Endothelial cell of umbilical vein (primary cell): ENCODE measurements around the gene ALDH4A1.

Experiments used
- EZH2 ChIP-seq: IDR thresholded peaks from 2 replicates; pipeline ENCODE4 v1.6.1; 2012; ENCODE audit warnings: borderline replicate concordance, low read depth, mild to moderate bottlenecking, moderate library complexity, low read length, inconsistent platforms; ENCODE audit not compliant: severe bottlenecking
- GATA2 ChIP-seq: IDR thresholded peaks from 2 replicates; pipeline ENCODE4 v1.7.0; 2011; ENCODE audit warnings: low read depth, mild to moderate bottlenecking, moderate library complexity, mixed read lengths, low read length; ENCODE audit not compliant: insufficient read length, insufficient read depth
- MYC ChIP-seq: IDR thresholded peaks from one replicate; pipeline ENCODE4 v1.6.1; 2011; ENCODE audit warnings: mild to moderate bottlenecking, low read depth, low read length
- POLR2A ChIP-seq: IDR thresholded peaks from 2 replicates; pipeline ENCODE4 v1.6.1; 2012; ENCODE audit warnings: low read depth, mild to moderate bottlenecking, control low read depth, low read length
- POLR2AphosphoS5 ChIP-seq: IDR thresholded peaks from 2 replicates; pipeline ENCODE4 v1.6.1; 2012; ENCODE audit warnings: low read depth, mild to moderate bottlenecking, control low read depth, low read length, moderate library complexity; ENCODE audit not compliant: insufficient read depth
- TF ChIP-seq, protein P1 (sequence below), 2 donors: IDR thresholded peaks; 1 replicate in 1 of 2; 2 replicates in 1 of 2; pipeline ENCODE4 v1.5.1; 2011; ENCODE audit warnings: low read length in 2 of 2, mild to moderate bottlenecking in 2 of 2, moderate library complexity in 2 of 2, control low read depth in 1 of 2, inconsistent platforms in 1 of 2, low read depth in 1 of 2; ENCODE audit not compliant: insufficient read depth in 1 of 2; ENCODE audit errors: extremely low read depth in 1 of 2
- TF ChIP-seq, protein P2 (sequence below): IDR thresholded peaks from 2 replicates; pipeline ENCODE4 v1.6.1; 2011; ENCODE audit not compliant: insufficient read depth, insufficient read length

DNA sequence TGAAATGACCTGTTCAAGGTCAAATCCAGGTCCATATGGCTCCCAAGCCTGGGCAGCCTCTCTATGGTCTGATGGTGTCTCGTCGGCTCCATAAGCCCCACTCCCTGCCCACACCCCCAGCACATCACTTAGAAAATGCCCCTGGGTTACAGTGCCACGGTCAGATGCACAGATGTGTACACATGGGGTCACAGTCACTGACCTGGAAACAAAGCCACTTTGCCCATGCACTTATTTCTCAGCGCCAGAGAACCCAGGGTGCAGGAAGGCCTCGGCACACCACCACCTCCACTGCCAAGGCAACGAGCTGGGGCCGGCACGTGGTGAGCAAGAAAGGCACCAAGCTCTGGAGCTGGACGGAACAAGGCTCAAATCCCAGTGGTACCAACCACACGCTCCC lies 29.4 kb upstream of the ALDH4A1 start:
- no peak for TF ChIP-seq POLR2AphosphoS5
- TF ChIP-seq, protein P1, sequence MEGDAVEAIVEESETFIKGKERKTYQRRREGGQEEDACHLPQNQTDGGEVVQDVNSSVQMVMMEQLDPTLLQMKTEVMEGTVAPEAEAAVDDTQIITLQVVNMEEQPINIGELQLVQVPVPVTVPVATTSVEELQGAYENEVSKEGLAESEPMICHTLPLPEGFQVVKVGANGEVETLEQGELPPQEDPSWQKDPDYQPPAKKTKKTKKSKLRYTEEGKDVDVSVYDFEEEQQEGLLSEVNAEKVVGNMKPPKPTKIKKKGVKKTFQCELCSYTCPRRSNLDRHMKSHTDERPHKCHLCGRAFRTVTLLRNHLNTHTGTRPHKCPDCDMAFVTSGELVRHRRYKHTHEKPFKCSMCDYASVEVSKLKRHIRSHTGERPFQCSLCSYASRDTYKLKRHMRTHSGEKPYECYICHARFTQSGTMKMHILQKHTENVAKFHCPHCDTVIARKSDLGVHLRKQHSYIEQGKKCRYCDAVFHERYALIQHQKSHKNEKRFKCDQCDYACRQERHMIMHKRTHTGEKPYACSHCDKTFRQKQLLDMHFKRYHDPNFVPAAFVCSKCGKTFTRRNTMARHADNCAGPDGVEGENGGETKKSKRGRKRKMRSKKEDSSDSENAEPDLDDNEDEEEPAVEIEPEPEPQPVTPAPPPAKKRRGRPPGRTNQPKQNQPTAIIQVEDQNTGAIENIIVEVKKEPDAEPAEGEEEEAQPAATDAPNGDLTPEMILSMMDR (IDR thresholded peaks at IDR 0.05; ENCODE audit: extremely low read depth in 1 of 2, insufficient read depth in 1 of 2, low read depth in 1 of 2, low read length in 2 of 2): no peak
- no peak for TF ChIP-seq POLR2A
- TF ChIP-seq, protein P2, sequence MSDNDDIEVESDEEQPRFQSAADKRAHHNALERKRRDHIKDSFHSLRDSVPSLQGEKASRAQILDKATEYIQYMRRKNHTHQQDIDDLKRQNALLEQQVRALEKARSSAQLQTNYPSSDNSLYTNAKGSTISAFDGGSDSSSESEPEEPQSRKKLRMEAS: no peak
- TF ChIP-seq EZH2: no peak
- TF ChIP-seq GATA2: no peak
- TF ChIP-seq MYC: no peak
